Measurements from ENCODE around the gene RETREG2. TPM values are rescaled to one million over a fixed set of nuclear protein-coding genes. Genes with fewer than 3 reads are reported as not detected.

The RETREG2 gene, protein sequence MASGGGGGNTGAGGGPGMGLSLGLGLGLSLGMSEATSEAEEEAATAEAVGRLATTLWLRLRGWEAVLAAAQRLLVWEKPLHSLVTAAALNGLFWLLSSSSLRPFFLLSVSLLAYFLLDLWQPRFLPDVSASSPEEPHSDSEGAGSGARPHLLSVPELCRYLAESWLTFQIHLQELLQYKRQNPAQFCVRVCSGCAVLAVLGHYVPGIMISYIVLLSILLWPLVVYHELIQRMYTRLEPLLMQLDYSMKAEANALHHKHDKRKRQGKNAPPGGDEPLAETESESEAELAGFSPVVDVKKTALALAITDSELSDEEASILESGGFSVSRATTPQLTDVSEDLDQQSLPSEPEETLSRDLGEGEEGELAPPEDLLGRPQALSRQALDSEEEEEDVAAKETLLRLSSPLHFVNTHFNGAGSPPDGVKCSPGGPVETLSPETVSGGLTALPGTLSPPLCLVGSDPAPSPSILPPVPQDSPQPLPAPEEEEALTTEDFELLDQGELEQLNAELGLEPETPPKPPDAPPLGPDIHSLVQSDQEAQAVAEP
- total RNA-seq, result 35.0 TPM

- DNase-seq, result peak; percentile 96
Measured at GRCh38 chr2:219177552-219178376, at the start of gene RETREG2. RETREG2 (plus strand) TSS chr2:219178275; CDS start chr2:219178353, 78 bp downstream.

- no peak for DNase-seq
Measured at GRCh38 chr2:219128396-219128795, 49.7 kb upstream of the RETREG2 start.

DNA sequence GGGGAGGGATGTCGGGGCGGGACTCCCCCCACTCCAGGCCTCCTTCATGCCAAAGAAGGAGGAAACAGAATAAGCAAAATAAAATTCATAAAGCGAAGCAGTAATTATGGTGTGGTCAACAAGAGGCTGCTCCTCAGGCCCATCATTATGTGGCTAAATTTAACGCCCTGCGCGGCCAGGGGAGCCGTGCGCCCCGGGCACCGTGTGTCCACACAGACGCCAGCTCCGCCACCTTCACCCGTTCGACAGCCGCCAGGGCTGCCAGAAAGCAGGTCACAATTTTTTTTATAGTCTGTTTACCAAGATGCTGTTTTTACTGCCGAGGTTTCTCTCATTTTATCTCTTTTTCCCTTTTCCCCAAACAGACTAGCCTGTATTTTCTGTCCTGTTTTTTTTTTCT lies 48.5 kb upstream of the RETREG2 start:
- no peak for DNase-seq

GRCh38 chr2:219131327-219131726 lies 46.7 kb upstream of the RETREG2 start:
- no peak for DNase-seq

- DNase-seq, result no peak
Measured at GRCh38 chr2:219131744-219132143, 46.3 kb upstream of the RETREG2 start.

DNA sequence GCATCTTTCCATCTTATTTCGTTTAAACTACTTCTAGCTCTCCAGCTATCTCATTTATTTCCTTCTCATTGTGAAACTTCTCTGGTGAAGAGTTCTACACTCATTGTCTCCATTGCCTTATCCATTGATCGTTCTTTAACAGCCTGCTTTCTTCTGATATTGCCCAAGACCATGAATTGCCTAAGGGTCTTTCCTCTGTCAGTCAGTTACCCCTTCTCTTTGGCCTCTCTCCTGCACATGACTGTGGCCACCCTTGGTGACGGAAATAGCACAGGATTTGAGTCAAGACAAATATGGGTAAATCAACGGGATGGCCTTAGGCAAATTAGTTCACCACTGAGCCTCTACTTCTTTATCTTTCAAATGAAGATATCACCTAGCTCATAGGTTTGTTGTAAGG lies 44.1 kb upstream of the RETREG2 start:
- no peak for DNase-seq

- no peak for DNase-seq
Measured at GRCh38 chr2:219140722-219141121, 37.4 kb upstream of the RETREG2 start.

- no peak for DNase-seq
Measured at GRCh38 chr2:219142329-219142728, 35.7 kb upstream of the RETREG2 start.

- DNase-seq, result peak; percentile 36
Measured at GRCh38 chr2:219149667-219150066, 28.4 kb upstream of the RETREG2 start.

DNA sequence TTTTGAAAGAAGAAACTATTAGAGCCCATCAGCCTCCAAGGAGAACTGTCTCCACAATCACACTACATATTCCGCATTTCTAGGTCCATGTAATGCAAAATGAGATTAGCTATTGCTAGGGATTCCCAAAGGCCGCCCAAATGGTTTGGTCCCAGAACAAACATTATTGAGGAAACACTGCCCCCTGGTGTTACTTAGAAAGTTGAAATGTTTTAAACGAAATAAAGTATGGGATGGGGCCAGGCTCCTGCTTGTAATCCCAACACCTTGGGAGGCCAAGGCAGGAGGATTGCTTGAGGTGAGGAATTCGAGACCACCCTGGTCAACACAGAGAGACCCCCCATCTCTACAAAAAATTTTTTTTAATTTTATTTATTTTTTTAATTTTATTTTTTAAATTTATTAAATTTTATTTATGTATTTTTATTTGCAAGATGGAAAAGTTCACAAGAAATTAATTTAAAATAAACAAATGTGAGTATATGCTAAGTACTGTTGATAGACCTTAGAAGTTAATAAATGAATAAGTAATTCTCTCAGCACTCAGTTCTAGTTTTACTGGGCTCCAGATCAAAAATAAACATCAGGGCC lies 22.9 kb upstream of the RETREG2 start:
- DNase-seq, result peak; percentile 90

DNA sequence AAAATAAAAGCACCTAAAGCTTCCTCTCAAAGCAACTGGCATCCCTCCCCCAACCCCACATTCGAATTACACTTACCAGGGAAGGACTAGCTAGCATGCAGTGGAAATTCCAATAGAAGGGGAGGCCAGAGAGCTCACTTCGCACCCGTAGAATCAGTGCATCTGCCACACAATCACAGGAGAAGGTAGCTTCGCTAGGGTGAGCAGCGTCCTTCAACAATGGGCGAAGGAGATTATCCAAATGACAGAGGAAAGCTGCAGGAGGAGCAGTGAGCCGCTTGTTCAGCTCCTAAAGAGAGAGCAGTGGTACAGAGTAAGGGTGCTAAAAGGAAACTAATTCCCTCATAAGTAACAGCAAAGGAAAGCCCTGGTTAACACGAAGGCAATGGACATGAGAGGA lies 20.7 kb upstream of the RETREG2 start:
- no peak for DNase-seq

DNA sequence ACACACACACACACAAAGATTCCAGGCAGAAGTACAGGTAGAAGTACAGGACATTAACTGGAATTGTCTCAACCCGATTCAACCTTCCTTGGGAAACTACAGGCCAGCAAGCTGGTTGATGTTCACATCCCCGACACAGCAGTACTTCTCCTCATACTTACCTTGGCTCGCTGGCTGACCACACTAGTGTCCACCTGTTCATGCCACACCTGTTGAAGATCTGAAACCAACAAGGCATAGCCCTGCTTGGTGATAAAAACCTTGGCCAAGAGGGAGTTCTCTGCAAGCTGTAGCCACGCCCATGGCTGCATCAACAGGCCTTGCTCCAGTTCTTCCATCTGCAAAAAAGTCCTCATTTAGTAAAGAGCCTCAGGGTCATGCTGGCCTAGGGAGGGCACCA lies 20.1 kb upstream of the RETREG2 start:
- no peak for DNase-seq

- no peak for DNase-seq
Measured at GRCh38 chr2:219158586-219158985, 19.5 kb upstream of the RETREG2 start.

DNA sequence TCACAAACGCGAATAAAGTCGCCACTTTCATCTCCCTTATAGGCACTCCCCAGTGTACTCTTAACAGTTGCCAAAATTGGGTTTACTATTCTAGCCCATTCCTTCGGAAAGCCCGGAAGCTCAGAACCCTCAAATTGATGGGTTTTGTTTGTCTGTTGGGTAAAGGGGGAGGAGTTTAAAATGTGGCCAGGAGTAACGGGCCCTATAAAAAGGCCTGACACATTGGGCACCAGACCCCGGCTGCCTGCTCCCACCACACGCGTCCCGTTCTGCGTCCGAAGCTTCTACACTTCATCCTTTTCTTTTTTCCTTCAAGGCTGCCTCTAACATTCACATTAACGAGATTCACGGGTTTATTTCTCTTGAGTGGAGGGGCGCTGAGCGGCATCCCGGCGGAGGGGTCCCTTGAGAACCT lies 18.3 kb upstream of the RETREG2 start:
- DNase-seq, result no peak

DNA sequence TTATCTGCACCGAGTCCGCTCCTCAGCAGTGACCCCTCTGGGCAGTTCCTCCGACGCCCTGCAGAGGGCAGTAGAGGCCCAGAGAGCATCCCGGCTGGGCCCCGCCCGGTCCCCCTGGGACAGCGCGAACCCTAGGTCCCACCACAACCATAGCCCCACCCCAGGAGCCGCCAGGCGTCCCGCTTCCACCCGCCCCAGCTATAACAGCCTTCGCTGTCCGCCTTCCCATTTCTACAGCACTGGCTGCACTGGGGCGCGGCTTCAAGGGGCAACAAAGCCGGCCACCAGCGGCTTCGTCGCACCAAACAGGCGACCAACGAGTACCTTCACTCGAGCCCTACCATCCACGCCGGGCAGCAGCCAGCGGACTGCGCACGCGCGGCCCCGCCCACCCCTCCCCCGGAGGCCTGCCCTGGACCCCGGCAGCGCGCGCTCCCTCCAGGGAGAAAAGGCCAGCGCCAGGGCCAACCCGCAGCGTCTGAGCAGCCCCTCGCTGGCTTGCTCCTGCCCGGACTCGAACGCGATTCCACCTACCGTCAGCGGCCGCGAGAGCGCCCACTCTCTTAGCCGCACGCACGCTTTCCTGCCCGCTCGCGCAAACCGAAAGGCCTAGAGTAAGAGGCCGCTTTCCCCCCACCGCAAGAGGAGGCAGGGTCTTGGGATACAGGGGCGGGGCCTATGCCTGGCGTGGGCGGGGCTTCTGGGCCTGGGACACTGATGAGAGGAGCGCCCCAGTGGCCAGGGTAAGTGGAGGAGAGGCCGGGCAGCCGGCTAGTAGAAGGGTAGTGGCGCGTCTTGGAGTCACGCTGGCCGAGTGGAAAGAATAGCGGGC lies 17.7 kb upstream of the RETREG2 start, which contains the start of gene NHEJ1:
TSS of gene NHEJ1 (minus strand) at position 630 of the 832 bp plus-strand sequence. CDS start 2,453 bp downstream, outside the sequence.
- DNase-seq, result peak; percentile 97

- DNase-seq, result no peak
Measured at GRCh38 chr2:219161097-219161496, 17.0 kb upstream of the RETREG2 start.

DNA sequence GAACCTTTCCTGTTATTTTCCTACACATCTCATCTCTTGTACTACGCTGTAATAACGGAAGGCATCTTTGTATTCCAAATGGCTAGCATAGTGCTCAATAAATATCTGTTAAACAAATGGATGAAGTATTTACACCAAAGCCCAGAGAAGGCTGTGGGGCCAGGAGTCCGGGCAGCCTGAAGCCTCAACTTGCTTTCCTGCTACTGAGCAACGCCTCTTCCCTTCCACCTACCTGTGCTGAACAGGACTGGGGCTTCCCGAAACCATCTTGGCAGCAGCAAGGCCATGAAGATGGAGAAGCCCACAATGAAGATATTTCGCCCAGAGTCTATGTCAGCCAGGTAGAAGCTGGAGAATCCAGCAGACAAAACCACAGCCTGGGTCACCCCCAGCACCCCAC lies 14.9 kb upstream of the RETREG2 start:
- no peak for DNase-seq

DNA sequence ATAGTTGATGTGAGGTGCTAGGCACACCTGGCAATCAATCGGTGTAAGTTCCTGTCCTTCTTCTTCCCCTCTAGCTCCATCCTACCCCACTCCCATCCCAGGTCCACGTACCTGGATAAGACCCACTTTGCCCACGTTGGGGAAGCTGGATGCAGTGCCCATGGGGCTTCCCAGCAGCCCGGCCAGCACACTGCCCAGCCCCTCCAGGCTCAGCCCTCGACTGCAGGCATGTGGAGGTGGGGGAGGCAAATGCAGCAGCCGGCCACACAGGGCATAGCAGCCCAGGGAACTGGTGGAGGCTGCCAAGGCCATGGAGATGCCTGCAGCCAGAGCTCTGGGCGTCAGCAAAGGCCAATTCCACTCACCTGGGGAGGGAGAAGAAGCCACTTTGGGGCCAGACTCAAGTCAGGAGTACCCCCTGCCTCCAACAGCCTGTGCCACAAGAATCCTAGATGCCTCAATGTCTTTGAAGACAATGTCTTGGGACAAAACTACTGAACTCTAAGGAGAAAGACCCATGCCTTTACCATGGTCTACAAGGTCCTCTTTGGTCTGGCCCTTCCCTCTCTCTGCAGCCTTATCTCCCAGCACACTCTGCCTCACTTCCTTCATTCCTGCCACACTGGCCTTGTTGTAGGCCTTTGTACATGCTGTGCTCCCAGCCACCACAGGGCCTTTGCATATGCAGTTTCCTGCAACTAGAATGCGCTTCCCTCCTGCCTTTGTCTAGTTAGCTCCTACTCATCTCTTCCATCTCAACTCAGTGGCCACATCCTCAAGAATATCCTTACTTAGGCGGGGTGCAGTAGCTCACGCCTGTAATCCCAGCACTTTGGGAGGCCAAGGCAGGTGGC lies 12.8 kb upstream of the RETREG2 start:
- no peak for DNase-seq

DNA sequence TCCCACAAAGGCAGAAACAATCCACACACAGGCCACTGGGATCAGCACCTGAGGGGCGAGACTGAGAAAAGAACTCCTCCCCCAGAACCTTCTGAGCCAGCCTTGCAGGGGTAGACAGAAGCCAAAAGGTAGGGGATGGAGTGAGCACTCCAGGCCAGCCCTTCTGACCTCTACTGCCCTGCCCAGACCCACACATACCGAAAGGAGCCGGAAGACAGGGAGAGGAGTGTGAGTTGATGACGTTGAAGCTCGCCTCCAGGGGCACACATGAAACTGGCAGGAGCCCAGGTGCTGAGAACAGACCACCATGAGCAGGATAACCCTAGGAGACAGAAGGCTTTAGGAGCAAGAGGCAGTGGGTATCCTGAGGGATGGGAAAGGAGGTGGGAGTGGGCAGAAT lies 10.1 kb upstream of the RETREG2 start:
- no peak for DNase-seq

DNA sequence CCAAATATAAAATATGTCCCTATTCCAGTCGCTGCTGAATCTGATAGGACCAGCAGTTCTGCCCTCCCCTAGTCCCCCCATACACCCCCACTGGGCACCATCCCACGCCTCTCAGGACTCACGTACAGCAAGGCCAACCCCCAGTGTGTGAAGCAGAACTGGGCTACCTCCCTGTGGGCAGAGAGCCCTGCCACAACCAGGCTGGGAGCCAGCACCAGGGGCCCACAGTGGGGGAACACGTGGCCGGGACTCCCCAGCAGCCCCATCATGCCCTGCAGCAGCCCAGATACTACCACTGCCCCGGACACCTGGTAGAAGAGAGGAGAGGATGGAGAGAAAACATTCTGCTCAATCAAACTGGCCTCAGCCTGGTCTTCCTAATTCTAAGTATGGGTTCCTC lies 9.5 kb upstream of the RETREG2 start:
- no peak for DNase-seq

DNA sequence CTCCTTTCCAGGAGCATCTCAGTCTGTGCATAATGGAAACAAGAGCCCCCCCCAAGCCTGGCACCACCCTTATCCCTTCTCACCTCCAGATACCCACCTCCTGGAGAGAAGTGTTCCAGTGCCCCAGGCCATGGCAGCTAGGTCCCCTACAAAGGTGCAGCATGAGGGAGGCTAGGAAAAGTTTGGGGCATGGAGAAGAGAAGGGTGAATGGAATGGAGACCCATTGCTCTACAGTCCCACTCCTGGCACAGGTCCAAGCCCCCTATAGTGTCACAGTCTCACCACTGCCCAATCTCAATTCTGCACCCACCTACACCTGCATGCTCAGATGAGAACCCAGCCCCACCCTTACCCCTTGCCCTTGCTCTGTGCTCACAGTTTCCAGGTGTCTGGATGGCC lies 9.1 kb upstream of the RETREG2 start:
- no peak for DNase-seq
